SK-N-SH (cell line): ENCODE measurements around the gene CHEK1. TPM values are rescaled to one million over a fixed set of nuclear protein-coding genes. Genes with fewer than 3 reads are reported as not detected.

Experiments used
- CTCF ChIA-PET: fragments of 300-600, 350-600 bp; formaldehyde crosslinking; extraction: SDS; loops from one replicate; lab custom pipeline; 2021; lab: Yijun Ruan, JAX
- POLR2A ChIA-PET: fragments of 350-600 bp; sonication (Branson Sonifier 250); formaldehyde crosslinking; extraction: SDS; loops from one replicate; lab custom pipeline; 2020; ENCODE audit warnings: antibody characterized with exemption, inconsistent platforms; lab: Yijun Ruan, JAX
- DNase-seq: peaks from one replicate; pipeline ENCODE4 v3.0.0; 2012
- H2AFZ ChIP-seq: fragments of 200-600 bp; sonication (generic); 2 replicates; pipeline ENCODE4 v1.8.1; 2016; ENCODE audit warnings: antibody characterized with exemption, mild to moderate bottlenecking, low read depth
- H3F3A ChIP-seq: fragments of 200-600 bp; sonication (generic); replicated peaks from 2 replicates; pipeline ENCODE3; 2016; ENCODE audit warnings: antibody characterized with exemption, mild to moderate bottlenecking; ENCODE audit not compliant: insufficient read depth
- H3K27ac ChIP-seq, 2 experiments: fragments of 200-500 bp in 1 of 2; fragments of 200-600 bp in 1 of 2; sonication (Bioruptor generic) in 1 of 2; sonication (generic), shearing (Covaris generic) in 1 of 2; 2 replicates each; pipeline versions ENCODE4 v1.5.1 to v1.6.1; 2014 to 2016; ENCODE audit warnings: low read depth in 2 of 2, inconsistent platforms in 1 of 2, low read length in 1 of 2, mild to moderate bottlenecking in 1 of 2, mixed read lengths in 1 of 2
- H3K27me3 ChIP-seq: fragments of 200-600 bp; sonication (generic), shearing (Covaris generic); 2 replicates; pipeline ENCODE4 v1.6.1; 2016; ENCODE audit warnings: mixed run types; ENCODE audit not compliant: insufficient read depth
- H3K36me3 ChIP-seq, 2 experiments: fragments of 200-500 bp in 1 of 2; fragments of 200-600 bp in 1 of 2; sonication (Bioruptor generic) in 1 of 2; sonication (generic) in 1 of 2; replicated peaks in 1 of 2; 2 replicates each; pipeline versions ENCODE3 to v1.5.1; 2014 to 2016; ENCODE audit warnings: low read length in 1 of 2, mild to moderate bottlenecking in 1 of 2; ENCODE audit not compliant: insufficient read depth in 2 of 2, control insufficient read depth in 1 of 2
- H3K4me1 ChIP-seq, 2 experiments: fragments of 200-500 bp in 1 of 2; fragments of 200-600 bp in 1 of 2; sonication (Bioruptor generic) in 1 of 2; sonication (generic), shearing (Covaris generic) in 1 of 2; 2 replicates each; pipeline versions ENCODE4 v1.5.1 to v1.6.1; 2014 to 2016; ENCODE audit warnings: low read depth in 1 of 2, low read length in 1 of 2, mixed run types in 1 of 2; ENCODE audit not compliant: insufficient read depth in 2 of 2, control insufficient read depth in 1 of 2
- H3K4me2 ChIP-seq: fragments of 200-600 bp; sonication (generic), shearing (Covaris generic); 2 replicates; pipeline ENCODE4 v1.6.1; 2017; ENCODE audit warnings: mixed run types
- H3K4me3 ChIP-seq, 2 experiments: fragments of 200-500 bp in 1 of 2; fragments of 200-600 bp in 1 of 2; sonication (Bioruptor generic) in 1 of 2; sonication (generic), shearing (Covaris generic) in 1 of 2; 2 replicates each; pipeline versions ENCODE4 v1.5.1 to v1.8.1; 2014 to 2016; ENCODE audit warnings: low read depth in 2 of 2, inconsistent platforms in 1 of 2, low read length in 1 of 2, mild to moderate bottlenecking in 1 of 2, mixed read lengths in 1 of 2, moderate library complexity in 1 of 2
- H3K79me2 ChIP-seq: fragments of 200-600 bp; sonication (generic); 2 replicates; pipeline ENCODE4 v1.8.1; 2017; ENCODE audit warnings: mild to moderate bottlenecking; ENCODE audit not compliant: insufficient read depth
- H3K9ac ChIP-seq: fragments of 200-600 bp; sonication (generic); 2 replicates; pipeline ENCODE4 v1.6.1; 2017; ENCODE audit warnings: mixed run types
- H3K9me2 ChIP-seq: fragments of 200-600 bp; sonication (generic); 2 replicates; pipeline ENCODE4 v1.6.1; 2017; ENCODE audit warnings: mixed run types
- H3K9me3 ChIP-seq: fragments of 200-600 bp; sonication (generic); 2 replicates; pipeline ENCODE4 v1.6.1; 2017; ENCODE audit warnings: mixed run types, mild to moderate bottlenecking, moderate library complexity
- H4K20me1 ChIP-seq: fragments of 200-600 bp; sonication (generic); 2 replicates; pipeline ENCODE4 v1.6.1; 2017; ENCODE audit warnings: mild to moderate bottlenecking, mixed run types; ENCODE audit not compliant: insufficient read depth
- CHD2 ChIP-seq: fragments of 150-350 bp; IDR thresholded peaks from 2 replicates; pipeline ENCODE4 v1.6.1; 2018; ENCODE audit warnings: low read length; ENCODE audit not compliant: partially characterized antibody
- ELF1 ChIP-seq: IDR thresholded peaks from 2 replicates; pipeline ENCODE4 v1.4.0; 2012
- EZH2phosphoT487 ChIP-seq: fragments of 200-600 bp; sonication (generic); IDR thresholded peaks from 2 replicates; pipeline ENCODE4 v1.6.1; 2017; ENCODE audit warnings: low read depth, mixed run types, mild to moderate bottlenecking, antibody characterized with exemption, moderate library complexity, borderline replicate concordance
- FOSL2 ChIP-seq: IDR thresholded peaks from 2 replicates; pipeline ENCODE4 v1.4.0; 2012; ENCODE audit warnings: low read depth, mild to moderate bottlenecking, moderate library complexity, borderline replicate concordance
- FOXJ3 ChIP-seq: sonication (generic); formaldehyde crosslinking; IDR thresholded peaks from 2 replicates; pipeline ENCODE4 v1.5.1; 2020; ENCODE audit warnings: mild to moderate bottlenecking, missing genetic modification reagents
- FOXM1 ChIP-seq: IDR thresholded peaks from 2 replicates; pipeline ENCODE4 v1.4.0; 2012; ENCODE audit warnings: low read depth, mild to moderate bottlenecking
- GABPA ChIP-seq: IDR thresholded peaks from 2 replicates; pipeline ENCODE4 v1.4.0; 2012; ENCODE audit warnings: low read depth, mild to moderate bottlenecking
- GATA2 ChIP-seq: sonication (generic); formaldehyde crosslinking; IDR thresholded peaks from 2 replicates; pipeline ENCODE4 v1.5.0; 2020; ENCODE audit warnings: mild to moderate bottlenecking, missing genetic modification reagents
- JUND ChIP-seq: IDR thresholded peaks from 2 replicates; pipeline ENCODE4 v1.4.0; 2012
- MAX ChIP-seq: IDR thresholded peaks from 2 replicates; pipeline ENCODE4 v1.4.0; 2012; ENCODE audit warnings: low read depth
- MXI1 ChIP-seq: IDR thresholded peaks from 2 replicates; pipeline ENCODE4 v1.6.1; 2012; ENCODE audit warnings: mild to moderate bottlenecking, low read depth, low read length, improper control_type of control experiment
- NFIC ChIP-seq: IDR thresholded peaks from 2 replicates; pipeline ENCODE4 v1.4.0; 2012; ENCODE audit warnings: borderline replicate concordance
- NRF1 ChIP-seq: IDR thresholded peaks from 2 replicates; pipeline ENCODE4 v1.6.1; 2012; ENCODE audit warnings: low read depth, mild to moderate bottlenecking, low read length
- POLR2AphosphoS5 ChIP-seq: IDR thresholded peaks from 2 replicates; pipeline ENCODE4 v1.6.1; 2012; ENCODE audit warnings: low read depth, low read length
- RAD21 ChIP-seq: IDR thresholded peaks from 2 replicates; pipeline ENCODE4 v1.6.1; 2012; ENCODE audit warnings: mild to moderate bottlenecking, low read length
- RCOR1 ChIP-seq: fragments of 150-350 bp; IDR thresholded peaks from 2 replicates; pipeline ENCODE4 v1.6.1; 2017; ENCODE audit warnings: antibody characterized with exemption, low read length
- SIN3A ChIP-seq: IDR thresholded peaks from 2 replicates; pipeline ENCODE4 v1.6.1; 2012; ENCODE audit warnings: low read depth, mild to moderate bottlenecking, low read length, moderate library complexity, borderline replicate concordance
- TAF1 ChIP-seq: IDR thresholded peaks from 2 replicates; pipeline ENCODE4 v1.6.1; 2012; ENCODE audit warnings: low read depth, mild to moderate bottlenecking, low read length, moderate library complexity, borderline replicate concordance
- TEAD4 ChIP-seq: IDR thresholded peaks from 2 replicates; pipeline ENCODE4 v1.4.0; 2012; ENCODE audit warnings: mild to moderate bottlenecking, borderline replicate concordance; ENCODE audit not compliant: insufficient read depth
- ZBTB33 ChIP-seq: IDR thresholded peaks from 2 replicates; pipeline ENCODE4 v1.4.0; 2012; ENCODE audit warnings: low read depth, borderline replicate concordance
- WGBS: methylation state at CpG from one replicate; pipeline ENCODE4 v1.1.6; 2017; ENCODE audit warnings: low lambda C conversion rate; 5-methylcytosine and 5-hydroxymethylcytosine counted together
- polyA plus RNA-seq, 3 experiments: library from polyadenylated mRNA; depleted of rRNA; stranded (reverse); fragments of >200 nt; gene quantifications; 2 replicates each; pipeline ENCODE4 v1.2.3, GENCODE V29; 2012

Gene CHEK1
- polyA plus RNA-seq, 1 of the 3 experiments (the other 2 are of a cell fraction) = 12.1 TPM

GRCh38 chr11:125689274-125689859 lies 64.4 kb downstream of the CHEK1 start (continued):
- TF ChIP-seq FOSL2 = no peak
- no peak for TF ChIP-seq TAF1
- TF ChIP-seq, all 33 proteins: peak for 0

GRCh38 chr11:125690006-125690405 lies 65.0 kb downstream of the CHEK1 start:
- Histone ChIP-seq H2AFZ (no peak overlapping the region), H3K9ac (no peak overlapping the region)
- CTCF ChIA-PET = interaction anchor here (1.9 kb wide), 1 partner anchor 13 kb away, joined by 7 read pairs; no protein-coding TSS in a partner anchor

GRCh38 chr11:125692887-125693286 lies 67.9 kb downstream of the CHEK1 start:
- CTCF ChIA-PET = no interaction called here
- H3K79me2 ChIP-seq = no peaks in the 10 kb centered on the region
- no peak for TF ChIP-seq EZH2phosphoT487
- no peak for TF ChIP-seq GATA2 (CRISPR knock-in tag)
- TF ChIP-seq RAD21 = no peak
- no peak for TF ChIP-seq FOXJ3 (CRISPR knock-in tag)
- no peak for TF ChIP-seq GABPA
- no peak for TF ChIP-seq FOXM1
- TF ChIP-seq NRF1 = no peak
- no peak for TF ChIP-seq NFIC
- TF ChIP-seq MXI1 = no peak
- no peak for TF ChIP-seq POLR2AphosphoS5
- no peak for TF ChIP-seq ELF1
- no peak for TF ChIP-seq TEAD4
- no peak for TF ChIP-seq MAX
- no peak for TF ChIP-seq SIN3A
- no peak for TF ChIP-seq JUND
- H3K27me3 ChIP-seq = peaks cover 9% of the 10 kb centered on the region; the same call in 1 of the 2 replicates
- H2AFZ ChIP-seq = no peak overlapping the region
- H3K4me2 ChIP-seq = no peak overlapping the region
- no peak overlapping the region for H3K27ac ChIP-seq
- H3K9ac ChIP-seq = no peak overlapping the region
- H3K9me3 ChIP-seq = no peaks in the 10 kb centered on the region
- no peak for DNase-seq
- no peaks in the 10 kb centered on the region for H4K20me1 ChIP-seq
- H3K4me1 ChIP-seq = no peaks in the 10 kb centered on the region
- H3K9me2 ChIP-seq = no peaks in the 10 kb centered on the region
- 41% methylated on average over 4 of the region's 5 CpGs for WGBS
- H3F3A ChIP-seq = no peaks in the 10 kb centered on the region
- H3K36me3 ChIP-seq = no peaks in the 10 kb centered on the region
- no peak overlapping the region for H3K4me3 ChIP-seq
- POLR2A ChIA-PET = no interaction called here

More at GRCh38 chr11:125690006-125690405, 65.0 kb downstream of the CHEK1 start:
- Histone ChIP-seq H3K27ac (no peak overlapping the region), H4K20me1 (no peaks in the 10 kb centered on the region), H3K9me2 (no peaks in the 10 kb centered on the region), H3K27me3 (no peaks in the 10 kb centered on the region), H3F3A (no peaks in the 10 kb centered on the region), H3K4me2 (no peak overlapping the region), H3K4me1 (no peaks in the 10 kb centered on the region), H3K79me2 (no peaks in the 10 kb centered on the region), H3K9me3 (no peaks in the 10 kb centered on the region), H3K4me3 (no peak overlapping the region), H3K36me3 (no peaks in the 10 kb centered on the region)
- no peak for TF ChIP-seq ZBTB33
- no peak for TF ChIP-seq FOSL2
- no peak for TF ChIP-seq RCOR1
- no peak for TF ChIP-seq EZH2phosphoT487
- TF ChIP-seq CHD2 = no peak
- TF ChIP-seq TAF1 = no peak
- no peak for TF ChIP-seq GABPA
- no peak for TF ChIP-seq NRF1
- no peak for DNase-seq
- POLR2A ChIA-PET = no interaction called here
- 100% methylated on average over 1 of the region's 2 CpGs for WGBS
